ENCODE measurements around the gene STARD9. TPM values are rescaled to one million over a fixed set of nuclear protein-coding genes. Genes with fewer than 3 reads are reported as not detected.

Gene STARD9
- total and polyA plus RNA-seq, 8 donors = 9.4 to 22.6 (median 18.8) TPM

- Histone ChIP-seq H3K4me3 (no peak overlapping the region), H3K9me3 (no peaks in the 10 kb centered on the region), H3K27ac (no peak overlapping the region), H3K36me3 (peaks cover 0 to 53% of the 10 kb centered on the region in 2 donors), H3K27me3 (no peaks in the 10 kb centered on the region), H3K4me1 (no peaks in the 10 kb centered on the region)
- no peak for ATAC-seq
- no peak for TF ChIP-seq CTCF (IDR thresholded peaks at IDR 0.05)
- DNase-seq = no peak
- intact Hi-C loops (cut with DNase I) = no loop called here
Measured at GRCh38 chr15:42693496-42693895, 118.1 kb downstream of the STARD9 start.

GRCh38 chr15:42693942-42694341 is 118.5 kb downstream of the STARD9 start:
- Histone ChIP-seq H3K36me3 (peaks cover 0 to 53% of the 10 kb centered on the region in 2 donors), H3K27ac (no peak overlapping the region), H3K4me3 (no peak overlapping the region), H3K27me3 (no peaks in the 10 kb centered on the region), H3K9me3 (no peaks in the 10 kb centered on the region), H3K4me1 (no peaks in the 10 kb centered on the region)
- no peak for ATAC-seq
- DNase-seq = no peak
- TF ChIP-seq CTCF (IDR thresholded peaks at IDR 0.05) = no peak
- intact Hi-C loops (cut with DNase I) = no loop called here

GRCh38 chr15:42694398-42694797 is 119.0 kb downstream of the STARD9 start:
- Histone ChIP-seq H3K27me3 (no peaks in the 10 kb centered on the region), H3K9me3 (no peaks in the 10 kb centered on the region), H3K27ac (no peak overlapping the region), H3K36me3 (peaks cover 0 to 53% of the 10 kb centered on the region in 2 donors), H3K4me1 (no peaks in the 10 kb centered on the region), H3K4me3 (no peak overlapping the region)
- intact Hi-C loops (cut with DNase I) = no loop called here
- no peak for TF ChIP-seq CTCF (IDR thresholded peaks at IDR 0.05)
- DNase-seq = no peak
- ATAC-seq = no peak

- Histone ChIP-seq H3K36me3 (peaks cover 0 to 49% of the 10 kb centered on the region in 2 donors), H3K4me3 (no peak overlapping the region), H3K4me1 (no peaks in the 10 kb centered on the region), H3K9me3 (no peaks in the 10 kb centered on the region), H3K27me3 (no peaks in the 10 kb centered on the region), H3K27ac (no peak overlapping the region)
- TF ChIP-seq CTCF (IDR thresholded peaks at IDR 0.05) = no peak
- no peak for DNase-seq
- intact Hi-C loops (cut with DNase I) = no loop called here
- ATAC-seq = no peak
Measured at GRCh38 chr15:42695527-42696071, 120.2 kb downstream of the STARD9 start.

- Histone ChIP-seq H3K4me1 (no peaks in the 10 kb centered on the region), H3K36me3 (peaks cover 0 to 43% of the 10 kb centered on the region in 2 donors), H3K27me3 (no peaks in the 10 kb centered on the region), H3K4me3 (no peak overlapping the region), H3K9me3 (no peaks in the 10 kb centered on the region), H3K27ac (no peak overlapping the region)
- ATAC-seq = no peak
- intact Hi-C loops (cut with DNase I) = no loop called here
- TF ChIP-seq CTCF (IDR thresholded peaks at IDR 0.05) = no peak
- no peak for DNase-seq
Measured at GRCh38 chr15:42696626-42697025, 121.2 kb downstream of the STARD9 start.

All from left lung (tissue), 10 donors.